Immature natural killer cell (primary cell): ENCODE measurements around the gene RAET1L. TPM values are rescaled to one million over a fixed set of nuclear protein-coding genes. Genes with fewer than 3 reads are reported as not detected.

Experiments used
- DNase-seq, 3 donors: peaks; one replicate each; pipeline ENCODE4 v3.0.0; 2022; ENCODE audit warnings: mixed read lengths in 1 of 3
- H3K27ac Mint-ChIP-seq, 6 donors: one replicate each; pipeline ENCODE4 v1.8.0; 2020; ENCODE audit warnings: mixed read lengths in 6 of 6, mild to moderate bottlenecking in 5 of 6, inconsistent platforms in 4 of 6, moderate library complexity in 3 of 6
- H3K27me3 Mint-ChIP-seq, 3 donors: one replicate each; pipeline ENCODE4 v1.8.0; 2020 to 2021; ENCODE audit warnings: low read depth in 3 of 3, mild to moderate bottlenecking in 3 of 3, mixed read lengths in 3 of 3, moderate library complexity in 3 of 3, inconsistent platforms in 1 of 3
- H3K36me3 Mint-ChIP-seq, 3 donors: one replicate each; pipeline ENCODE4 v1.8.0; 2020; ENCODE audit warnings: mixed read lengths in 3 of 3, inconsistent platforms in 2 of 3, mild to moderate bottlenecking in 2 of 3
- H3K4me1 Mint-ChIP-seq, 2 donors: one replicate each; pipeline ENCODE4 v1.8.0; 2020; ENCODE audit warnings: inconsistent platforms in 2 of 2, mild to moderate bottlenecking in 2 of 2, mixed read lengths in 2 of 2, moderate library complexity in 1 of 2
- H3K4me3 Mint-ChIP-seq, 5 donors: one replicate each; pipeline ENCODE4 v1.8.0; 2020; ENCODE audit warnings: mild to moderate bottlenecking in 5 of 5, mixed read lengths in 5 of 5, inconsistent platforms in 3 of 5, moderate library complexity in 3 of 5
- H3K9me3 Mint-ChIP-seq, 6 donors: one replicate each; pipeline ENCODE4 v1.8.0; 2020; ENCODE audit warnings: mild to moderate bottlenecking in 6 of 6, mixed read lengths in 6 of 6, inconsistent platforms in 4 of 6, moderate library complexity in 3 of 6
- polyA plus RNA-seq, 3 donors: library from polyadenylated mRNA; unstranded; fragments of 300-500 nt; fragmentation: Illumina TruSeq; gene quantifications; one replicate each; pipeline ENCODE4 v1.2.3, GENCODE V29; 2021

Gene RAET1L
- polyA plus RNA-seq, 3 donors from 2014 or later: not detected

DNA sequence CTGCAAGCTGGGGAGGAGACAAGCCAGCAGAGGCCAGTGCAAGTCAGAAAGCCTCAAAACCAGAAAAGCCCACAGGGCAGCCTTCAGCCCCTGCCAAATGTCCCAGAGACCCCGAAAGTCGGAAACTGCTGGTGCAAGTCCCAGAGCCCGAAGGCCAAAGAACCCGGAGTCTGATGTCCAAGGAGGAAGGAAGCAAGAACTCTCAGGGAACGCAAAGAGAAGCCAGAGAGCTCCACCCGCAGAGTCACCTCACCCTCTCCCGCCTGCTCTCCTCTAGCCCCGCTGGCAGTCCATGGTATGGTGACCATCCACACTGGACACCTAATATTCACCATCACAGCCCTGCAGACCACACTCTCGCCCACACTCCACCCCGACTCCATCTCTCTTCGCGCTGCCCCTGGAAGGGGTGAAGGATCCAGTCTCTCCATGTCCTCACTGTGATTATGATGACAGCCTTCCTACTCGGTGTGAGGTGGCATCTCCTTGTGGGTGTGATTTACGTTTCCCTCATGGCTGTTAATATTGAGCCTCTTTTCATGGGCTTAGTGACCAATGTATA lies 33.0 kb upstream of the RAET1L start:
- Mint-ChIP-seq H3K27ac (no peak overlapping the region), H3K27me3 (peaks cover 7 to 23% (median 11%) of the 10 kb centered on the region in 3 donors), H3K4me3 (no peak overlapping the region), H3K9me3 (peaks cover 0 to 9% (median 0%) of the 10 kb centered on the region in 6 donors), H3K4me1 (peaks cover 8 to 9% of the 10 kb centered on the region in 2 donors), H3K36me3 (peaks cover 0 to 16% (median 12%) of the 10 kb centered on the region in 3 donors)
- DNase-seq: no peak

DNA sequence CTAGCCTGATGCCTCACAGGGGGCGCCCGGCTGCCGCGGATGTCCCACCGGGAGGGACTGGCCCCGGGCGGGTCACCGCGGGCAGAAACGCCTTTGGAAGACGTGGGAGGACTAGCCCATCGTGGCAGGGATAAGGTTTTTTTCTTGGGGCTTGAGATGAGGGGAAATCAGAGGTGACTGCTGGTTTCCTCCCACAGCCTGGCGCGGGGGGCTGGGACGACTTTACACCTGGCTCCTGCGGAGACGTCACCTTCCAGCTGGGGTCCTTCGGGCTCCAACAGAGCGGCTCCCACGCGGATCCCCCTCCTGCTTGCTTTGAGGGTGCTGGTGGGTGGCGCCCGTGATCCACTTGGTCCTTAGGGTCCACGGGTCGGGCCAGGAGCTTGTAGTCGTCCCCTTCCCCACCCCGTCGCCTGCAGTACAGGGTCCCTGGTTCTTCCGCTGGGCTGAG lies 32.2 kb upstream of the RAET1L start:
- Mint-ChIP-seq H3K36me3 (peaks cover 0 to 15% (median 11%) of the 10 kb centered on the region in 3 donors), H3K27ac (no peak overlapping the region), H3K4me3 (no peak overlapping the region), H3K9me3 (peaks cover 0 to 9% (median 0%) of the 10 kb centered on the region in 6 donors), H3K4me1 (peaks cover 8 to 9% of the 10 kb centered on the region in 2 donors), H3K27me3 (peaks cover 7 to 29% (median 12%) of the 10 kb centered on the region in 3 donors)
- no peak for DNase-seq

DNA sequence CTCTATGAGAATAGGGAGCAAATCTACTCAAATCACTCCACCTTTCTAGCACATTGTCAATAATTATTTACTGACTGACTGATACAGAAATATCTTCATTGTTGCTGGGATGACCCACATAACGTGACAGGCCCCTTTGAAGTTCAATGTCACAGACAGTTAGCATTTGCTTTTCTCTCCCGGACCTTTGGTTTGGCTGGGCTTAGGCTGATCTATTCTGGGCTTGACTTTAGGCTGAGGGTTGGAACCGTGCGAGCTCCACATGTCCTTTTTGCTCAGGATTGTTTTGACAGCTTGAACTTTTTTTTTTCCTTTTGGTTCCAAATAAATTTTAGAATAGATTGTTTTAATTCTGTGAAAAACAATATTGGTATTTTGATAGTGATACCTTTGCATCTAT lies 31.6 kb upstream of the RAET1L start:
- H3K27me3 Mint-ChIP-seq: peaks cover 9 to 29% (median 12%) of the 10 kb centered on the region in 3 donors
- H3K4me1 Mint-ChIP-seq: peaks cover 8 to 9% of the 10 kb centered on the region in 2 donors
- H3K27ac Mint-ChIP-seq: no peak overlapping the region
- H3K9me3 Mint-ChIP-seq: peaks cover 0 to 9% (median 0%) of the 10 kb centered on the region in 6 donors
- H3K36me3 Mint-ChIP-seq: peaks cover 0 to 9% (median 5%) of the 10 kb centered on the region in 3 donors
- H3K4me3 Mint-ChIP-seq: no peak overlapping the region
- no peak for DNase-seq

DNA sequence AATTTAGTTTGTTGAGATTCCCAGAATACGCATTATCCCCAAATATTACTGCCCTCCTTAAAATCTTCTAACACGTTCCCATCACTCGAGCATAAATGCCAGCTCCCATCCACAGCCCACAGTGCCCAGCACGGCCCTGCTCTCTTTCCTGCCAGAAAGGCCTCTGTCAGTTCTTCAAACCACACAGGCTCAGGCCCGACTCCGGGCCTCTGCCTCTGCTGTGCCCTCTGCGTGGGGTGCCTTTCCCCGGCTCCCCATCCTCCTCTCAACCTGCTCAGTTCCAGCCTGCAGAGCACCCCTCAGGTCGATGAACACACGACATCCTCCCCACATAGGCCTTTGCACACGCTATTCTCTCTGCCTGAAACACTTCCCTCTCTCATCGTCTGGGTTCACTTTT lies 30.8 kb upstream of the RAET1L start:
- peaks cover 9 to 29% (median 14%) of the 10 kb centered on the region in 3 donors for H3K27me3 Mint-ChIP-seq

DNA sequence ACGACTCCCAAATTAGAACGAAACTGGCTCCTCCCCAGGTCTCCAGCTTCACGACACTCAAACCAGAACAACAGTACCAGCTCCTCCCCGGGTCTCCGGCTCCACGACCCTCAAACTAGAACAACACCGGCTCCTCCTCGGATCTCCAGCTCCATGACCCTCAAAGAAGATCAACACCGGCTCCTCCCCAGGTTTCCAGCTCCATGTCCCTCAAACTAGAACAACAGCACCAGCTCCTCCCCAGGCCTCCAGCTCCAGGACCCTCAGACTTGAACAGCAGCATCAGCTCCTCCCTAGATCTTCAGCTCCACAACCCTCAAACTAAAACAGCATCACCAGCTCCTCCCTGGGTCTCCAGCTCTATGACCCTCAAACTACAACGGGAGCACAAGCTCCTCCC lies 29.8 kb upstream of the RAET1L start:
- no peak for DNase-seq
- H3K27me3 Mint-ChIP-seq: peaks cover 9 to 36% (median 14%) of the 10 kb centered on the region in 3 donors
- peaks cover 0 to 4% (median 0%) of the 10 kb centered on the region in 3 donors for H3K36me3 Mint-ChIP-seq
- H3K4me1 Mint-ChIP-seq: peaks cover 5 to 6% of the 10 kb centered on the region in 2 donors
- no peak overlapping the region for H3K4me3 Mint-ChIP-seq
- H3K27ac Mint-ChIP-seq: no peak overlapping the region
- H3K9me3 Mint-ChIP-seq: peaks cover 0 to 9% (median 0%) of the 10 kb centered on the region in 6 donors

More for the DNA sequence above, 30.8 kb upstream of the RAET1L start:
- H3K36me3 Mint-ChIP-seq: peaks cover 0 to 9% (median 3%) of the 10 kb centered on the region in 3 donors
- H3K9me3 Mint-ChIP-seq: peaks cover 0 to 9% (median 0%) of the 10 kb centered on the region in 6 donors
- H3K27ac Mint-ChIP-seq: peak overlapping the region in 1 of 6 donors; percentile 39
- H3K4me3 Mint-ChIP-seq: no peak overlapping the region
- H3K4me1 Mint-ChIP-seq: peaks cover 8 to 9% of the 10 kb centered on the region in 2 donors
- no peak for DNase-seq

DNA sequence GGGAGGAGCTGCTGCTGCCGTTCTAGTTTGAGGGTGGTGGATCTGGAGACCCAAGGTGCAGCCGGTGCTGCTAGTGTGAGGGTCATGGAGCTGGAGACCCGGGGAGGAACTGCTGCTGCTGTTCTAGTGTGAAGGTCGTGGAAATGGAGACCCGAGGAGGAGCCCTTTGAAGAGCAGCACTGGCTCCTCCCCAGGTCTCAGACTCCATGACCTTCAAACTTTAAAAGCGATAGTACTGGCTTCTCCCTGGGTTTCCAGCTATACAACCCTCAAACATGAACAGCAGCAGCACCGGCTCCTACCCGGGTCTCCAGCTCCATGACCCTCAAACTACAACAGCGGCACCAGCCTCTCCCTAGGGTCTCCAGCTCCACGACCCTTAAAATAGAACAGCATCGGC lies 28.1 kb upstream of the RAET1L start:
- Mint-ChIP-seq H3K27ac (no peak overlapping the region), H3K36me3 (no peaks in the 10 kb centered on the region), H3K4me1 (no peaks in the 10 kb centered on the region), H3K9me3 (peaks cover 0 to 8% (median 0%) of the 10 kb centered on the region in 6 donors), H3K4me3 (no peak overlapping the region), H3K27me3 (peaks cover 9 to 36% (median 13%) of the 10 kb centered on the region in 3 donors)
- no peak for DNase-seq

DNA sequence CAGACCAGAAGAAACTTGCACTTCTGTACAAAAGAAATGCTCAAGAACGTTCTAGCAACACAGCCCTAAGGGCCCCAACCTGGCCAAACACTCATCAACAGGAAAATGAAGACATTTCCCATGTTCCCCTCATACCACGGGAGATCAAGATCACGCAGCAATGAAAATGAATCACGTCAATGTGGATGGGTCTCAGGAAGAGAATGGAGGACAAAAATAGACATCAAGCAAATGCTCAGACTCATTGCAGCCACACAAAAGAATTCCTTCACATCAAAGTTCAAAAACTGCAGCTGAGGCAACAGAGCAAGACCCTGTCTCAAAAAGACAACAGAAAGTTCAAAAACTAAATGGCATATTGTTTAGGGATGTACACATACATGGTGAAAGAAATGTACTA lies 25.5 kb upstream of the RAET1L start:
- H3K27me3 Mint-ChIP-seq: peaks cover 4 to 37% (median 16%) of the 10 kb centered on the region in 3 donors
- no peaks in the 10 kb centered on the region for H3K36me3 Mint-ChIP-seq
- no peak overlapping the region for H3K27ac Mint-ChIP-seq
- no peaks in the 10 kb centered on the region for H3K4me1 Mint-ChIP-seq
- no peak for DNase-seq
- H3K4me3 Mint-ChIP-seq: no peak overlapping the region
- H3K9me3 Mint-ChIP-seq: peaks cover 0 to 5% (median 0%) of the 10 kb centered on the region in 6 donors

DNA sequence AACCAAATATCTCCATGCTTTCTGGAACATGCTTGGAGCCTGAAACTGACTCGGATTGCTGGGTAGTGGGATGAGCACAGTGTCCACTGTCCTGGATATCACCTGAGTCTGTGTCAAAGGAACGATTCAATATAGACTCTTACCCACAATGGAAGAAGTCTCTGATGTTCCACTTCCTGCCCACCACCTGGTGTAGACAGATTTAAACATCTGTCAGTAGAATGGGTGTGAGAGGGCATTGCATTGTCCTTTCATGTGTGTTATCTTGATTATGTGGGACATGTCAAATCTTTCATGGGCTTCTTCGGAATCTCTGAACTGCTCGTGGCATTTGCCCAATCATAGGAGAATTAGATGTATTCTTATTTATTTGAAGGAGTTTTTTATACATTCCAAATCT lies 22.8 kb upstream of the RAET1L start:
- H3K36me3 Mint-ChIP-seq: peaks cover 0 to 4% (median 0%) of the 10 kb centered on the region in 3 donors
- H3K27me3 Mint-ChIP-seq: peaks cover 5 to 23% (median 12%) of the 10 kb centered on the region in 3 donors
- no peaks in the 10 kb centered on the region for H3K9me3 Mint-ChIP-seq
- H3K27ac Mint-ChIP-seq: no peak overlapping the region
- no peaks in the 10 kb centered on the region for H3K4me1 Mint-ChIP-seq
- H3K4me3 Mint-ChIP-seq: no peak overlapping the region
- DNase-seq: no peak

DNA sequence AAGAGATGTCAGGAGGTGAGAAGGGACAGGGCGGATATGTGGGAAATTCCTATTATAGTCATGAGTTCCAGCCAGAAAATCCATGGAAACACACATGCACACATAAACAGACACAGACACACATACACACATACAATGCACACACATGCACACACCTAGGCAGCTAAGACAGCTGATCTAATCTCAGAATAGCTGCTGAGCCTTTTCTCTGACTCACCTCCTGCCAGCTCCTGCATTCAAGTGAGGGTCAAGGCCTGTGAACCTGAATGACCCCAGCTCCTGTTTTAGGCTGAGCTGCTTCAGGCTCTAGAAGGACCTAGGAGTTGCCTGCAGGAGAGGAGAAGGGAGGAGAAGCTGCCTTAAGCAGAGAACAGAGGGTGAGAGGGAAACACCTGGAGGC lies 21.6 kb upstream of the RAET1L start:
- Mint-ChIP-seq H3K4me1 (no peaks in the 10 kb centered on the region), H3K4me3 (no peak overlapping the region), H3K27me3 (peaks cover 5 to 20% (median 12%) of the 10 kb centered on the region in 3 donors), H3K27ac (no peak overlapping the region), H3K36me3 (peaks cover 0 to 4% (median 0%) of the 10 kb centered on the region in 3 donors), H3K9me3 (no peaks in the 10 kb centered on the region)
- no peak for DNase-seq

DNA sequence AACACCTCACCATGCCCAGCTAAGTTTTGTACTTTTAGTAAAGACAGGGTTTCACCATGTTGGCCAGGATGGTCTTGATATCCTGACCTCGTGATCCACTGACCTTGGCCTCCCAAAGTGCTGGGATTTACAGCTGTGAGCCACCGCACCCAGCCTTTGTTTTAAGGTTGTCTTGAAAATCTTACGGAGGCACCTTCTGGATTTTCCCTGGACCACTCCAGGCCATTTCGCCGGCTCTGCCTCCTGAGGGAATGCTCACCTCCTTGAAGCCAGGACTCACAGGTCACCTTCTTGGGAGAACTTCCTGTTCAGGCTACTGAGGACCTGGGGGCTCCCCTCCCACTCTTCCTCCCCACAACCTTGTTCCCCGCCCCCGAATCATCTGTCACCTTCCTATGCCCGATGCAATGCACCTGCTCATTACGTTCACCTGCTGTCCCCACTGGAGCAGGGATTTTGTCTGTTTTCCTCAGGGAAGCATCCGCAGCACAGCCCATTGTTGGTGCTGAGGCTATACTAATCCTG lies 19.4 kb upstream of the RAET1L start:
- H3K27ac Mint-ChIP-seq: no peak overlapping the region

DNA sequence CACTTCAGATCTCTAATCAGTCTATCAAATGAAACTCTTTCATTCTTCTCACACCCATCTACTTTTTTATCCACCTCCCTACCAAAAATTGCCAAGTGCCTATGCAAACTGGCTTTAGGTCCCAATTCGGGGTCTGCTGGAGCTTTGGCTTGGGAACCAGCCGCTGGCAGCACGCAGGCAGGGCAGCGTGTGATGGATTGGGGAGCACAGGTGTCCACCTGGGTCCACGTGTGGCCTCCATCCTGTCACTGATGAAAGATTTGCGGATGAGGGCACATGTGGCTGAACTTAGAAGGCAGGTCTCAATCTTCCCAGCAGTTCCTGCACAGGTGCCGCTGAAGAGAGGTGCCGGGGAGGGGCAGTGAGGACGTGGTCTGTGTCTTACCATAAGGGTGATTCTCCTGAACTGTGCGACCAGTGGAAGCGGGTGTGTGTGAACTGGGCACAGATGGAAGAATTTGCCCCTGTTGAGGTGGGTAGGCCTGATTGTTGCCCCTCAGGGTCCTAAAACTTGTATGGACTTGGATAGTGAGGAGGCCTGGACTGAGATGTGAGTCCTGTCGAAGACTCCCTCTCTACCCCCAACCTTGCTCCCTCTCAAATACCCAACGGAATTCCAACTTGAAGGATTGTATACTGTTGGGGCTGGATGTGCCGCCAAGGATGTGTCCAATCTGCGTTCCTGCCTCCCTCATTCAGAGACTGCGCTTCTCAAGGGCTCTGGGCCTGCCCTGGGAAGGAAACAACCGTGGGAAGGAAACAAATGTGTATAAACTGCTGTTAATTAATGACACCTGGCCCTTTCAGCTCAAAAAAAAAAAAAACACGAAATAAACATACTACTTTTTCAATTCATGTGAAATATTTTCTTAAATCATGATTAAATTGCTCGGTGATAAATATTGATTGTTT lies 18.4 kb upstream of the RAET1L start:
- Mint-ChIP-seq H3K4me3 (no peak overlapping the region), H3K36me3 (peaks cover 0 to 4% (median 0%) of the 10 kb centered on the region in 3 donors), H3K27me3 (peaks cover 12 to 31% (median 19%) of the 10 kb centered on the region in 3 donors), H3K9me3 (no peaks in the 10 kb centered on the region), H3K4me1 (no peaks in the 10 kb centered on the region), H3K27ac (no peak overlapping the region)
- DNase-seq: no peak

More for the DNA sequence above, 19.4 kb upstream of the RAET1L start:
- Mint-ChIP-seq H3K27me3 (peaks cover 10 to 23% (median 14%) of the 10 kb centered on the region in 3 donors), H3K36me3 (peaks cover 0 to 4% (median 0%) of the 10 kb centered on the region in 3 donors), H3K4me1 (no peaks in the 10 kb centered on the region), H3K9me3 (no peaks in the 10 kb centered on the region), H3K4me3 (no peak overlapping the region)
- DNase-seq: no peak

DNA sequence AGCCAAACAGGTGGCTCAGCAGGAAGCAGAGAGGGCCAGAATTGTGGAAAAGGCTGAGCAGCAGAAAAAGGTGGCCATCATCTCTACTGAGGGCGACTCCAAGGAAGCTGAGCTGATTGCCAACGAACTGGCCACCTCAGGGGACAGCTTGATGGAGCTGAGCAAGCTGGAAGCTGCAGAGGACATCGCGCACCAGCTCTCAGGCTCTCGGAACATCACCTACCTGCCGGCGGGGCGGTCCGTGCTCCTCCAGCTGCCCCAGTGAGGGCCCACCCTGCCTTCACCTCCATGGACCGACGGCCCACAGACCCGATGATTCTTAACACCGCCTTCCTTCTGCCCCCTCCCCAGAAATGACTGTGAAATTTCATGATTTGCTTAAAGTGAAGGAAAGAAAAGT lies 17.8 kb upstream of the RAET1L start:
- Mint-ChIP-seq H3K36me3 (peaks cover 0 to 4% (median 0%) of the 10 kb centered on the region in 3 donors), H3K27me3 (peaks cover 16 to 32% (median 22%) of the 10 kb centered on the region in 3 donors), H3K27ac (no peak overlapping the region)

DNA sequence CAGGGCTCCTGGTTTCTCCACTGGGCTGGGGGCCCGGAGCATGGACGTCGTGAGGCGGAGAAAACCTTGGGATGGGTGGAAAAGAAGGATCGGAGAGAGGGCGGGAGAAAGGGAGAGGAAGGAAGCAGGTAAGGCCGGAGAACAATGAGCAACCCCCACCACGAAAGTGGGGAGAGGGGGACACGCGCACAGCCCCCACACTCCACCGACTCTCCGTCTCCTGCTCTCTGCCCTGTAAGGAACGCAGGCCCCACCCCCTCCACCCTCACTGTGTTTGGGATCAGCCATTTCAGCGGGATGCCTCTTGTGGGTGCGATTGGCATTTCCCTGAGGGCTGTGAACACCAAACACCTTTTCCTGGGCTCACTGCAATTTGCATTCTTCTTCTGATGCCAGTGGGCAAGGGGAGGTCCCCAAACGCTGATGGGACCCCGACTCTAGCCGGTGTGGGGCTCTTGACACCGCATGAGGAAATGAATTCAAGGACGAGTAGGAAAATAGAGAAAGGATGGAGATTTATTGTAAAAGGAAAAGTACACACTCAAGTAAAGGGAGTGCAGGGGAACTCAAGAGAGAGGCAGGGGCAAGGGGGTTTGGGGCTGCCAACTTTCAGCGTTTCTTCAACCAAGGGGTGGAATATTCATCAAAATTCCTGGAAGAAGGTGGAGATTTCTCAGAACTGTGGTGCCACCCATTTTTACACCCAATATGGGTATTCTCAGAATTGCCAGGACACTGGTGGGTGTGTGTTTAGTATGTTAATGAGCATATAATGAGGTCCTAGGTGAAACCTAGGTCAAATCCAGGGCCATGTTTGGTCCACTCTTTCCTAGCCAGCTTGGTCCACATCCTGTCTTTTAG lies 13.1 kb upstream of the RAET1L start:
- Mint-ChIP-seq H3K4me3 (peak overlapping the region in 1 of 5 donors; percentile 14), H3K4me1 (peaks cover 6 to 7% of the 10 kb centered on the region in 2 donors), H3K27ac (no peak overlapping the region), H3K36me3 (peaks cover 0 to 5% (median 3%) of the 10 kb centered on the region in 3 donors), H3K9me3 (peaks cover 0 to 2% (median 0%) of the 10 kb centered on the region in 6 donors), H3K27me3 (peaks cover 22 to 30% (median 29%) of the 10 kb centered on the region in 3 donors)
- no peak for DNase-seq

More for the DNA sequence above, 17.8 kb upstream of the RAET1L start:
- H3K4me3 Mint-ChIP-seq: no peak overlapping the region
- H3K9me3 Mint-ChIP-seq: no peaks in the 10 kb centered on the region
- DNase-seq: no peak
- H3K4me1 Mint-ChIP-seq: no peaks in the 10 kb centered on the region
